GM12875 (cell line): Measurements from ENCODE around the gene BARX2.

ENCODE experiments used
- H3K4me3 ChIP-seq: one replicate; pipeline ENCODE4 v1.5.1; 2011; ENCODE audit warnings: low read depth, low read length, control low read depth
- TF ChIP-seq, protein P1 (sequence below): IDR thresholded peaks from 2 replicates; pipeline ENCODE4 v1.5.1; 2011; ENCODE audit warnings: low read depth, mild to moderate bottlenecking, control low read depth, inconsistent platforms, low read length, moderate library complexity, borderline replicate concordance; ENCODE audit not compliant: insufficient read depth

The BARX2 gene

DNA sequence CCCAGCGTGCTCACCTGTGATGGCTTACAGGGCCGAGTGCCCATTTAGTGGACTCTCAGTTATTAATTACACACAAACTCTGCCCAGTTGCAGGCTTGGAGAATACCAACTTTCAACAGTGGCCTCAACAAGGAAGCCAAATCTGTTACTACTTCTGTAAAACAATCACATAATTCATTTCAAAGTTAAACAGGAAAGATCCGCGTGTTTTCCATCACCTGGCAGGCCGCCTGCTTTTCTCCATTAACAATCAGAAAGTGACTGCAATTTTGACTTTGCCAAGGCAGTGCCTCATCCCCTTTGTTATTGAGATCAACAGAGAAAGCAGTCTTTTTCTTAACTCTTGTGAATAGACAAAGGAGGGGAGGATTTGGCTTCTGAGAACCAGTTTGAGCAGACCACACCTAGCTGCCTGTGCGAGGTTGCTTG lies 77.7 kb downstream of the BARX2 start:
- H3K4me3 ChIP-seq: no peak overlapping the region
- TF ChIP-seq, protein P1, sequence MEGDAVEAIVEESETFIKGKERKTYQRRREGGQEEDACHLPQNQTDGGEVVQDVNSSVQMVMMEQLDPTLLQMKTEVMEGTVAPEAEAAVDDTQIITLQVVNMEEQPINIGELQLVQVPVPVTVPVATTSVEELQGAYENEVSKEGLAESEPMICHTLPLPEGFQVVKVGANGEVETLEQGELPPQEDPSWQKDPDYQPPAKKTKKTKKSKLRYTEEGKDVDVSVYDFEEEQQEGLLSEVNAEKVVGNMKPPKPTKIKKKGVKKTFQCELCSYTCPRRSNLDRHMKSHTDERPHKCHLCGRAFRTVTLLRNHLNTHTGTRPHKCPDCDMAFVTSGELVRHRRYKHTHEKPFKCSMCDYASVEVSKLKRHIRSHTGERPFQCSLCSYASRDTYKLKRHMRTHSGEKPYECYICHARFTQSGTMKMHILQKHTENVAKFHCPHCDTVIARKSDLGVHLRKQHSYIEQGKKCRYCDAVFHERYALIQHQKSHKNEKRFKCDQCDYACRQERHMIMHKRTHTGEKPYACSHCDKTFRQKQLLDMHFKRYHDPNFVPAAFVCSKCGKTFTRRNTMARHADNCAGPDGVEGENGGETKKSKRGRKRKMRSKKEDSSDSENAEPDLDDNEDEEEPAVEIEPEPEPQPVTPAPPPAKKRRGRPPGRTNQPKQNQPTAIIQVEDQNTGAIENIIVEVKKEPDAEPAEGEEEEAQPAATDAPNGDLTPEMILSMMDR: no peak

DNA sequence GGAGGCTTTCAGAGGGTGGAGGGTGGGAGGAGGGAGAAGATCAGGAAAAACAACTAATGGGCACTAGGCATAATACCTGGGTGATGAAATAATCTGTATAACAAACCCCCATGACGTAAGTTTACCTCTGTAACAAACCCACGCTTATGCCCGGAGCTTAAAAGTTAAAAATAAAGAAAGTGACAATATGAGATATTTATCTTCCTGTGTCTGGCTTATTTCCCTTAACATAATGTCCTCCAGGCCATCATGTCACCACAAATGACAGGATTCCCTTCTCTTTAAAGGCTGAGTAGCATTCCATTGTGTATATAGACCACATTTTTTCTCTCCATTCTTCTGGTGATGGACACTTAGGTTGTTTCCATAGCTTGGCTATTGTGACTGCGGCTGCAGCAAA lies 79.5 kb downstream of the BARX2 start:
- TF ChIP-seq, protein P1: no peak
- no peak overlapping the region for H3K4me3 ChIP-seq

DNA sequence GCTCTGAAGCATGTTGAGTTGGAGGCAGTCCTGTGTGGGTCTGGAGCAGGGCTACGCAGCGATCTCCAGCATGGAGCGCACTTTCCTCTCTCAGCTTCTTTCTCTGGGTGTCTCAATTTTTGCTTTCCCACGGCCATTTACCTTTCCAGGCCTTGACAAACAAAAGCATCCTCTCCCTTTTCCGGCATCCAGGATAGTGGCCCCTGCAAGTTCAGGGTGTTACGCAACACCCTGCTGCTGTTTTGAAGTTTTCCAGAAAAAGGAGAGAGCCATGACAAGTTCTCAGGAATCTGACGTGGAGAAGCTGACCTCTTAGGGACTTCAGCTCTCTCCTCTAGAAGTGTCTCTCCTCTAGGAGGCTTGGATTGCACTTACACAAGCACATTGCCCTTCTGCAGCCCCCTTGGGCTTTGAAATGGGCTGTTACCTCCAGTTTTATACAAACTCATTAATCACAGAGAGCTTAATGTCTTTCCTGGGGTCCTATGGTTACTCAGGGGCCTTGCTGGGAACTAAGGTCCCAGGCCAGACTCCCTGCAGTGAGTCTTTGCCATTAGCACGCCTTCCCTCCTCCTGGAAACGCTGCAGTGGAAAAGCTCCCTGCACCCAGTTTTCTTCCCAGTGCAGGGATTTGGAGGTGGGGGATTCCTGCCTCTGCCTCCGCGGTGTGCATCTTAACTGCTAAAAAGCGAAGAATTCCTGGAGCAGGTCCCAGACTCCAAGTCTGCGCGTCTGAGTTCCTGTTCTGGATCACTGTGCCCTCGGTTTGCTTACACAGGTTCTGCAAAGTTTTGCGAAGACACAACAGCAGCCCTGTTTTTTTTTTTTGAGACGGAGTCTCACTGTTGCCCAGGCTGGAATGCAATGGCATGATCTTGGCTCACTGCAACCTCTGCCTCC lies 80.4 kb downstream of the BARX2 start:
- TF ChIP-seq, protein P1: no peak
- H3K4me3 ChIP-seq: no peak overlapping the region

DNA sequence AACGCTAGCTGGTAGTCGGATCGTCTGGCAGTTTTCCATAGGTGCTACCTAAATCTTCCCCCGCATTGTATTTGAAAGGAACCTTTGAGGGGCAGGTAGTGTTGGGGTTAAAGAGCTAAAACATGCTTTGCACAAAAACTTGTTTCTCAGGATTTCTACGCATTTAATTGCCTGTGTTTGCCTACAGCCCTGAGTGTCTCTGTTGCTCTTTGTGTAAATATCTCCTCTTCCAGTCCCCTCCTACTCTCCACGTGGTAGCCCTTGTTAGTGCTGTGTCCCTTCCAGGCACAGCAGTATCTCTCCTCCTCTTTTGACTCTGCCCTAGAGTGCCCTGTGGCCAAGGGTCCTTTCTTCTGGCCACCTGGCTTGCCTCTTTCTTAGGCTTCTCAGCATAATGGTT lies 81.7 kb downstream of the BARX2 start:
- TF ChIP-seq, protein P1: no peak

DNA sequence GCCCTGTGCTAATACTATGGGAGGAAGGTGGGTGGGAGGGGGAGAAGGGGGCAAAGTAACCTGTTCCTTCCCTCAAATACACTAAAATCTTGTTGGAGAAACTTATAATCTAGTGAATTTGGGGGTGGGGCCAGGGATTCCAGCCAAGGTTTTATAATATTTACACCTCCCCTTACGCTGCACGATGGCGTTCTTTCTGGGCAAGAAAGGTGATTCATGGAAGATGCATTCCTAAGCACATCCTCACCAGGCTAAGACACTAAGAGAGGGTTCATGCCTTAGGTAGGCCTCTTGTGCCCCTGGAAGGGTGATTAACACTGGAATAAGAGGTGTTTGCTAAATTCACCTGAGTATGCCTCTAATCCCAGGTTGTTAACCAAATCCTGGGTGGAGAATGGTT lies 82.6 kb downstream of the BARX2 start:
- H3K4me3 ChIP-seq: no peak overlapping the region
- TF ChIP-seq, protein P1: no peak

More for the DNA sequence above, 81.7 kb downstream of the BARX2 start:
- H3K4me3 ChIP-seq: no peak overlapping the region

DNA sequence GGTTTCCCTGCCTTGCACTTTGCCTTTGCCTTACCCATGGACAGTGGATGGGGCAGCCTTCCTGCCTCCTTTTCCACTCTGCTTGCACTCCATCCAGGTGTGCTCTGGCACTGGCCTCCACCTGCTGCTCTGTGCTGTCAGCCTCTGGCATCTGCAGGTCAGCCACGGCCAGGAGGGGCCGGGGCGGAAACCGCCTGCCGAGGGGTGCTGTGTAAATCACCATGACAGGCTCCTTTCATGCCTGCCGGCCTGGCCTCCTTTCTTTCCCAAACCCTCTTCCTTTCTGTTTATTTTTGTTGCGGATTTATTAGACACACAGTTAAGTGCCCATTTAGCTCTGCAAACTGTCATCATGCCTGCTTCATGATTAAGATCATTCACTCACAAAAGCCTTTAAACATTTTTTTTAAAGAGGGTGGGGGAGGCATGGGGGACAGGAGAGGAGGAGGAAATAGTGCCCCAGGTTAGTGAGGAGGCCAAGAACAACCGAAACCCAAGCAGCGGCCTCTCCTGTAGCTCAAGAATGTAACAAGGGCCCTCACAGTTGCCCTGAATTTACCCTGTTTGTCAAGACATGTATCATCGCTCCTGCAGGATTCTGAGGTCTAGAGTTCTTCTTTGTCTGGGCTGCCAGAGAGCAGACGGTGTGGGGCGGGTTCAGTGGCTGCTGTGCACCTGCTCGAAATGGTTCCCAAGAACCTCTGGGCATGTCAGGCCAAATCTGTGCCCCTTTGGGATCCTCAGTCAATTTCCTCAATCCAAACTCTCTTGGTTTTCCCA lies 83.3 kb downstream of the BARX2 start:
- no peak overlapping the region for H3K4me3 ChIP-seq
- TF ChIP-seq, protein P1: no peak

DNA sequence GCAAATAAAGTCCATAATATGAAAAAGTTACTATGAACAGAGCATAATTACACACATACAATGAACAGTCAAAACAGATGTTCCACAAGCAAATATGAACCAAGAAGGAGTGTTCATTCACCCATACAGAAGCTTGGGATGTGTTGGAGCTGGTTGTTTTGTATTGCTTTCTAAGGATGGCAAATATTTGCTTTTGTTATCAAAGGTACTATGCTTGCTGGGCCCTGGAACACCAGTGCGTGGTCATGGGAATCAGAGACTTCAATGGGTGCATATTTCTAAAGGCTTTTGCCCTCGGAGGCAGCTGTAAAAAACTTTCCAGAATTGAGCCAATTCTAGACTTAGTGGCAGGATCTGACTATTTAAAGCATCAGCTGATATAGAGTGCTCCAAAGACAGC lies 85.1 kb downstream of the BARX2 start:
- TF ChIP-seq, protein P1: no peak
- no peak overlapping the region for H3K4me3 ChIP-seq
